ENCODE data around the gene FOXP4. TPM values are rescaled to one million over a fixed set of nuclear protein-coding genes. Genes with fewer than 3 reads are reported as not detected.
"Not testable (repeated sequence)": the region's sequence is repeated elsewhere in the genome, so short reads cannot be mapped to it uniquely, and the experiment has no call there.

FOXP4 gene
- total and polyA plus RNA-seq, 7 donors = 4.1 to 19.5 (median 12.7) TPM

- H3K27ac ChIP-seq = no peak overlapping the region
- intact Hi-C loops (cut with DNase I) = no loop called here
- no peak for TF ChIP-seq POLR2AphosphoS5 (IDR thresholded peaks at IDR 0.05)
- no peak for TF ChIP-seq EP300 (IDR thresholded peaks at IDR 0.05)
- no peak for DNase-seq
- peaks cover 0 to 8% (median 4%) of the 10 kb centered on the region in 4 donors for H3K4me1 ChIP-seq
- no peaks in the 10 kb centered on the region for H3K9me3 ChIP-seq
- no peak overlapping the region for H3K4me3 ChIP-seq
- no peaks in the 10 kb centered on the region for H3K27me3 ChIP-seq
- no peaks in the 10 kb centered on the region for H3K36me3 ChIP-seq
- WGBS, 2 donors = 77 to 87% methylated on average over 9 of the region's 9 CpGs
These were observed 61.6 kb downstream of the FOXP4 start for GRCh38 chr6:41607736-41608135.

- no peaks in the 10 kb centered on the region for H3K4me1 ChIP-seq
- no peaks in the 10 kb centered on the region for H3K36me3 ChIP-seq
- 86 to 88% methylated on average over 11 of the region's 11 CpGs for WGBS, 2 donors
- intact Hi-C loops (cut with DNase I) = no loop called here
- TF ChIP-seq EP300 (IDR thresholded peaks at IDR 0.05) = no peak
- H3K27ac ChIP-seq = no peak overlapping the region
- no peak for DNase-seq
- no peaks in the 10 kb centered on the region for H3K27me3 ChIP-seq
- no peaks in the 10 kb centered on the region for H3K9me3 ChIP-seq
- H3K4me3 ChIP-seq = no peak overlapping the region
These were observed 62.4 kb downstream of the FOXP4 start for GRCh38 chr6:41608443-41609151.

GRCh38 chr6:41614715-41615114 is 68.5 kb downstream of the FOXP4 start:
- Histone ChIP-seq H3K27ac (no peak overlapping the region), H3K4me3 (no peak overlapping the region), H3K36me3 (no peaks in the 10 kb centered on the region), H3K9me3 (no peaks in the 10 kb centered on the region), H3K4me1 (no peaks in the 10 kb centered on the region), H3K27me3 (no peaks in the 10 kb centered on the region)
- no peak for DNase-seq
- intact Hi-C loops (cut with DNase I) = no loop called here
- 91 to 95% methylated on average over 2 of the region's 2 CpGs for WGBS, 2 donors
- no peak for TF ChIP-seq POLR2A (IDR thresholded peaks at IDR 0.05)
- TF ChIP-seq, protein P1, sequence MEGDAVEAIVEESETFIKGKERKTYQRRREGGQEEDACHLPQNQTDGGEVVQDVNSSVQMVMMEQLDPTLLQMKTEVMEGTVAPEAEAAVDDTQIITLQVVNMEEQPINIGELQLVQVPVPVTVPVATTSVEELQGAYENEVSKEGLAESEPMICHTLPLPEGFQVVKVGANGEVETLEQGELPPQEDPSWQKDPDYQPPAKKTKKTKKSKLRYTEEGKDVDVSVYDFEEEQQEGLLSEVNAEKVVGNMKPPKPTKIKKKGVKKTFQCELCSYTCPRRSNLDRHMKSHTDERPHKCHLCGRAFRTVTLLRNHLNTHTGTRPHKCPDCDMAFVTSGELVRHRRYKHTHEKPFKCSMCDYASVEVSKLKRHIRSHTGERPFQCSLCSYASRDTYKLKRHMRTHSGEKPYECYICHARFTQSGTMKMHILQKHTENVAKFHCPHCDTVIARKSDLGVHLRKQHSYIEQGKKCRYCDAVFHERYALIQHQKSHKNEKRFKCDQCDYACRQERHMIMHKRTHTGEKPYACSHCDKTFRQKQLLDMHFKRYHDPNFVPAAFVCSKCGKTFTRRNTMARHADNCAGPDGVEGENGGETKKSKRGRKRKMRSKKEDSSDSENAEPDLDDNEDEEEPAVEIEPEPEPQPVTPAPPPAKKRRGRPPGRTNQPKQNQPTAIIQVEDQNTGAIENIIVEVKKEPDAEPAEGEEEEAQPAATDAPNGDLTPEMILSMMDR (IDR thresholded peaks at IDR 0.05) = no peak
- TF ChIP-seq POLR2AphosphoS5 (IDR thresholded peaks at IDR 0.05) = no peak
- TF ChIP-seq EP300 (IDR thresholded peaks at IDR 0.05) = no peak

GRCh38 chr6:41615311-41615710 is 69.1 kb downstream of the FOXP4 start:
- intact Hi-C loops (cut with DNase I) = no loop called here
- TF ChIP-seq POLR2A (IDR thresholded peaks at IDR 0.05) = no peak
- TF ChIP-seq, protein P1 (IDR thresholded peaks at IDR 0.05) = no peak
- no peak for TF ChIP-seq POLR2AphosphoS5 (IDR thresholded peaks at IDR 0.05)
- Histone ChIP-seq H3K27ac (no peak overlapping the region), H3K4me3 (no peak overlapping the region), H3K9me3 (no peaks in the 10 kb centered on the region), H3K27me3 (no peaks in the 10 kb centered on the region), H3K36me3 (no peaks in the 10 kb centered on the region), H3K4me1 (no peaks in the 10 kb centered on the region)
- WGBS, 2 donors = 83 to 84% methylated on average over 7 of the region's 7 CpGs
- no peak for DNase-seq

GRCh38 chr6:41618598-41618997 is 72.4 kb downstream of the FOXP4 start:
- H3K36me3 ChIP-seq = no peaks in the 10 kb centered on the region
- H3K9me3 ChIP-seq = peaks cover 0 to 5% (median 0%) of the 10 kb centered on the region in 4 donors
- no peaks in the 10 kb centered on the region for H3K4me1 ChIP-seq
- intact Hi-C loops (cut with DNase I) = no loop called here
- H3K27me3 ChIP-seq = no peaks in the 10 kb centered on the region
- no peak overlapping the region for H3K27ac ChIP-seq
- 84 to 93% methylated on average over 3 of the region's 3 CpGs for WGBS, 2 donors
- H3K4me3 ChIP-seq = no peak overlapping the region
- TF ChIP-seq, protein P1 (IDR thresholded peaks at IDR 0.05) = no peak
- TF ChIP-seq POLR2AphosphoS5 (IDR thresholded peaks at IDR 0.05) = no peak
- TF ChIP-seq EP300 (IDR thresholded peaks at IDR 0.05) = no peak
- TF ChIP-seq POLR2A (IDR thresholded peaks at IDR 0.05) = no peak
- no peak for DNase-seq

DNA sequence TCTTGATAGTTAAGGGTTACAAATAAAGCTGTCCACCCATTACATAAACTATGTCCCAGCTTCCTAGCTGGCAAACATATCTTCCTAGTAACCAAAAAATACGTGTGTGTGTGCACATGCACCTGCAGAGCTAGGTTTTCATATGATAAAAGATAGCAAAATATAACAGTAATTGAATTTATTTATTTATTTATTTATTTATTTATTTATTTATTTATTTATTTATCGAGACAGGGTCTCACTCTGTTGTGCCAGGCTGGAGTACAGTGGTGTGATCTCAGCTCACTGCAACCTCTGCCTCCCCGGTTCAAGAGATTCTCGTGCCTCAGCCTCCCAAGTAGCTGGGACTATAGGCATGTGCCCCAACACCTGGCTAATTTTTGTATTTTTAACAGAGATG is 73.0 kb downstream of the FOXP4 start:
- intact Hi-C loops (cut with DNase I); DNase-seq; H3K4me3 ChIP-seq; H3K9me3 ChIP-seq; H3K4me1 ChIP-seq; H3K27ac ChIP-seq; H3K36me3 ChIP-seq; H3K27me3 ChIP-seq: not testable (repeated sequence)
- WGBS, 2 donors = 72 to 82% methylated on average over 4 of the region's 4 CpGs

All from sigmoid colon (tissue), 7 donors.